Osteocyte (in vitro differentiated cells): Measurements from ENCODE around the gene TMEM208. TPM values are rescaled to one million over a fixed set of nuclear protein-coding genes. Genes with fewer than 3 reads are reported as not detected.

Experiments
- DNase-seq: peaks from one replicate; pipeline ENCODE4 v3.0.0; 2021; ENCODE audit warnings: mixed read lengths; ENCODE audit not compliant: unreplicated experiment; ENCODE audit errors: extremely low spot score
- H3K27ac Mint-ChIP-seq: one replicate; pipeline ENCODE4 v1.8.0; 2021; ENCODE audit warnings: mild to moderate bottlenecking, mixed read lengths; ENCODE audit not compliant: unreplicated experiment
- H3K27me3 Mint-ChIP-seq: one replicate; pipeline ENCODE4 v1.8.0; 2021; ENCODE audit warnings: mixed read lengths; ENCODE audit not compliant: unreplicated experiment
- H3K36me3 Mint-ChIP-seq: one replicate; pipeline ENCODE4 v1.8.0; 2021; ENCODE audit warnings: mixed read lengths; ENCODE audit not compliant: unreplicated experiment
- H3K4me1 Mint-ChIP-seq: one replicate; pipeline ENCODE4 v1.8.0; 2021; ENCODE audit warnings: mixed read lengths; ENCODE audit not compliant: unreplicated experiment
- H3K4me3 Mint-ChIP-seq: one replicate; pipeline ENCODE4 v1.8.0; 2021; ENCODE audit warnings: mild to moderate bottlenecking, moderate library complexity, mixed read lengths; ENCODE audit not compliant: unreplicated experiment
- H3K9me3 Mint-ChIP-seq: one replicate; pipeline ENCODE4 v1.8.0; 2021; ENCODE audit warnings: mixed read lengths; ENCODE audit not compliant: unreplicated experiment
- total RNA-seq: library from RNA; stranded (reverse); gene quantifications from 2 replicates; pipeline ENCODE4 v1.2.1, GENCODE V29; 2021
- TF ChIP-seq, protein P1 (sequence below): fragments of 200-600 bp; sonication (generic); IDR thresholded peaks from 2 replicates; pipeline ENCODE4 v1.5.0; 2021; ENCODE audit warnings: antibody characterized with exemption, mild to moderate bottlenecking, moderate library complexity

The TMEM208 gene
- total RNA-seq, 1 donor from 2014 or later: 41.0 TPM

GRCh38 chr16:67206129-67206837, 20.6 kb upstream of the TMEM208 start:
- Mint-ChIP-seq H3K27ac (peak overlapping the region; percentile 57), H3K27me3 (no peaks in the 10 kb centered on the region), H3K9me3 (no peaks in the 10 kb centered on the region), H3K4me1 (peaks cover 19% of the 10 kb centered on the region), H3K4me3 (no peak overlapping the region), H3K36me3 (peaks cover 8% of the 10 kb centered on the region)
- TF ChIP-seq, protein P1, sequence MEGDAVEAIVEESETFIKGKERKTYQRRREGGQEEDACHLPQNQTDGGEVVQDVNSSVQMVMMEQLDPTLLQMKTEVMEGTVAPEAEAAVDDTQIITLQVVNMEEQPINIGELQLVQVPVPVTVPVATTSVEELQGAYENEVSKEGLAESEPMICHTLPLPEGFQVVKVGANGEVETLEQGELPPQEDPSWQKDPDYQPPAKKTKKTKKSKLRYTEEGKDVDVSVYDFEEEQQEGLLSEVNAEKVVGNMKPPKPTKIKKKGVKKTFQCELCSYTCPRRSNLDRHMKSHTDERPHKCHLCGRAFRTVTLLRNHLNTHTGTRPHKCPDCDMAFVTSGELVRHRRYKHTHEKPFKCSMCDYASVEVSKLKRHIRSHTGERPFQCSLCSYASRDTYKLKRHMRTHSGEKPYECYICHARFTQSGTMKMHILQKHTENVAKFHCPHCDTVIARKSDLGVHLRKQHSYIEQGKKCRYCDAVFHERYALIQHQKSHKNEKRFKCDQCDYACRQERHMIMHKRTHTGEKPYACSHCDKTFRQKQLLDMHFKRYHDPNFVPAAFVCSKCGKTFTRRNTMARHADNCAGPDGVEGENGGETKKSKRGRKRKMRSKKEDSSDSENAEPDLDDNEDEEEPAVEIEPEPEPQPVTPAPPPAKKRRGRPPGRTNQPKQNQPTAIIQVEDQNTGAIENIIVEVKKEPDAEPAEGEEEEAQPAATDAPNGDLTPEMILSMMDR: no peak
- DNase-seq: no peak

DNA sequence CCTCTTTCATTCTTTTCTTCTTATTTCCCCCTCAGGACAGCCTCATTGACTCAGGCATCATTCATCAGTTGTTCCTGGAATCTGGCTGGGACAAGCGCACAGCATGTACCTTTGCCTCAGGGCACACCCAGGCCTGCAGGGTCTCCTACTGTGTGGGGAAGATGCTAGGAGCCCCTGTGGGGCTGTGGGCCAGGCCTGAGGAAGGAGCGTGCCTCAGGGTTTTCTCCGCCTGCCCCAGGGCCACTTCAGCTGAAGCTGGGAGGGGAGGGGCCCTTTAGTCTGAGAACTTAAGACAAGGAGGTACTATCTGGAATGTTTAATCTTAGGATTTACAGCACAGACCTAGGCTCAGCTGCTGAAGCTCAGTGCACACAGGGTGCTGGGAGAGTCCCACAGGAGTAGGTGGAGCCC, 20.1 kb upstream of the TMEM208 start:
- Mint-ChIP-seq H3K9me3 (no peaks in the 10 kb centered on the region), H3K27me3 (no peaks in the 10 kb centered on the region), H3K4me3 (no peak overlapping the region), H3K36me3 (peaks cover 8% of the 10 kb centered on the region), H3K4me1 (peaks cover 19% of the 10 kb centered on the region), H3K27ac (peak overlapping the region; percentile 57)
- TF ChIP-seq, protein P1: no peak
- DNase-seq: no peak

DNA sequence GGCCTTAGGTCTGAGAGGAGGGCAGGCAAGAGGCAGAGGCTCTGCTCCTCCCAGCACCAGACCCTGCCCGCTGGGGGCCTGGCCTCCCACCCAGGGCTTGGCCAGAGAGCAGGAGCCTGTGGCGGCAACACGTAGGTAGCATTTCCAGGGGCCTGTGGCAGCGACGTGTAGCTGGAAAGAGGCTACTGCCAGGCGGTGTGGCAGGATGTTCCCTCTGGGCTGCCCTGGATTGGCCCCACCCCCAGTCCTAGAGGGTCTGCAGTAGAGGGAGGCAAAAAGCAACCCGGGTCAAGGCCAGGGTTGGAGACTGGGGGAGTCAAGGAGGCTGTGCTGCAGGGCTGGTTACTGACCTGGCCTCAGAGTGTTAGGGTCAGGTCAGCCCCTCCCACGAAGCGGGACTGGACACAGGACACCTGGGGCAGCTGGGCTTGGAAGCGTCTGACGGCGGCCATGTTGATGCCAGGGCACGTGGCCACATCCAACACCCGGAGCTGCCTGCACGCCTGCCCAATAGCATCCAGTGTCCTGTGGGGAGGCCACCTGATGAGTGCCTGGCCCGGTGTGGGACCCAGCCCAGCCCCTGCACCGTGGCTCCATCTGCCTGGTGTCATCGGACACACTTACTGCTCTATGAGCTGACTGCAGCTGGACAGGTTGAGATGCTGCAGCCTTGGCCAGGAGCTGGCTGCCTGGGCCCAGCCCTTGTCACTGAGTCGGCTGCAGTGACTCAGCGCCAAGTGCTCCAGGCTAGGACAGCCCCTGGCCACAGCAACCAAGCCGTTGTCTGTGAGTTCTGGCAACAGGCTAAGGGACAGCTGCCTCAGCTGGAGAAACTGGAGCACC, 19.5 kb upstream of the TMEM208 start:
- H3K4me1 Mint-ChIP-seq: peaks cover 19% of the 10 kb centered on the region
- TF ChIP-seq, protein P1: no peak
- DNase-seq: no peak
- no peaks in the 10 kb centered on the region for H3K9me3 Mint-ChIP-seq
- H3K27me3 Mint-ChIP-seq: no peaks in the 10 kb centered on the region
- H3K4me3 Mint-ChIP-seq: no peak overlapping the region
- peak overlapping the region; percentile 57 for H3K27ac Mint-ChIP-seq
- peaks cover 7% of the 10 kb centered on the region for H3K36me3 Mint-ChIP-seq

DNA sequence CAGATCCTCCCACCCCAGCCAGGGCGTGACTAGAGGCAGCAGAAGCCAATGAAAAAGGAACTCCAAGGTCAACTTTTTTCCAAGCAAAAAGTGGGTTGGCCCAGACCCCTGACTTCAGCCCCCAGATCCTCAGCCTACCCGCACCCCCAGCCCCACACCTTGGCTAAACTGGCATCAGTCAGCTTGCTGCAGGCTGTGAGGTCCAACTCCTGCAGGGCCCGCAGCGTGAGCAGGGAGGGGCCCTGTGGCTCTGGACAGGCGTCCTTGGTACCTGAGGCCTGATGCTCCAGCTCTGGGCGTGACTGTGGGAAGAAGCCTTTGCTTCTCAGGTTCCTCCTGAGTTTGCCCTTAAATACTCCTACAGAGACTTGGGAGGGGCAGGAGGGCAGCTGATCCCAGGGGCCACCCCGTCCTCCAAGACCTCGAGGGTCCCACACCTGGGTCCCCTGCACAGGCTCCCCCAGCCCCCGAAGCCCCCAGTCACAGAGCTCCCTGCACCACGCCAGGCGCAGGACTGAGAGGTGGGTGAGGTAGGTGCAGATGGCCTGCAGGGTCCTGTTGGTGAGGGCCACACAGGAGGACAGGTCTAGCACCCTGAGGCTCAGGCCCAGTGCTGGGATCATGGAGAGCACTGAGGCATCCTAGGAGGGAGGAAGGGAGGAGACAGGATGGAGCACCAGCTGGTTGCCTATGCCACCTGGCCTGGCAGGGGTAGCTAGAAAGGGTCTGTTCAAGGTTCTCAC, 18.6 kb upstream of the TMEM208 start:
- DNase-seq: no peak
- Mint-ChIP-seq H3K9me3 (no peaks in the 10 kb centered on the region), H3K27me3 (no peaks in the 10 kb centered on the region), H3K36me3 (peaks cover 5% of the 10 kb centered on the region), H3K4me1 (peaks cover 19% of the 10 kb centered on the region), H3K27ac (no peak overlapping the region), H3K4me3 (no peak overlapping the region)
- TF ChIP-seq, protein P1: no peak
